Effector memory CD4-positive, alpha-beta T cell (primary cell): ENCODE data around the gene STX8.
"Not testable (repeated sequence)": the region's sequence is repeated elsewhere in the genome, so short reads cannot be mapped to it uniquely, and the experiment has no call there.

Experiments
- DNase-seq, 3 donors: peaks; one replicate each; pipeline ENCODE4 v3.0.0-alpha.2; 2020
- H3K27ac ChIP-seq: 2 replicates; pipeline ENCODE4 v1.7.0; 2013; ENCODE audit warnings: mild to moderate bottlenecking, low read length, moderate library complexity; ENCODE audit not compliant: insufficient read depth, poor library complexity, severe bottlenecking
- H3K27me3 ChIP-seq: replicated peaks from 2 replicates; pipeline ENCODE4 v1.7.0; 2013; ENCODE audit warnings: mild to moderate bottlenecking, low read length; ENCODE audit not compliant: insufficient read depth, control insufficient read depth, poor library complexity, severe bottlenecking
- H3K36me3 ChIP-seq: 2 replicates; pipeline ENCODE4 v1.7.0; 2013; ENCODE audit warnings: mild to moderate bottlenecking, low read length, moderate library complexity; ENCODE audit not compliant: control insufficient read depth, insufficient read depth
- H3K4me1 ChIP-seq: 2 replicates; pipeline ENCODE4 v1.7.0; 2013; ENCODE audit warnings: low read length, mild to moderate bottlenecking; ENCODE audit not compliant: control insufficient read depth, insufficient read depth, poor library complexity, severe bottlenecking
- H3K4me3 ChIP-seq: 2 replicates; pipeline ENCODE4 v1.7.0; 2013; ENCODE audit warnings: low read length, low read depth, mild to moderate bottlenecking; ENCODE audit not compliant: insufficient read depth, poor library complexity, severe bottlenecking
- H3K9me3 ChIP-seq: 2 replicates; pipeline ENCODE4 v1.7.0; 2013; ENCODE audit warnings: mild to moderate bottlenecking, low read length, moderate library complexity; ENCODE audit not compliant: control insufficient read depth

STX8 gene

DNA sequence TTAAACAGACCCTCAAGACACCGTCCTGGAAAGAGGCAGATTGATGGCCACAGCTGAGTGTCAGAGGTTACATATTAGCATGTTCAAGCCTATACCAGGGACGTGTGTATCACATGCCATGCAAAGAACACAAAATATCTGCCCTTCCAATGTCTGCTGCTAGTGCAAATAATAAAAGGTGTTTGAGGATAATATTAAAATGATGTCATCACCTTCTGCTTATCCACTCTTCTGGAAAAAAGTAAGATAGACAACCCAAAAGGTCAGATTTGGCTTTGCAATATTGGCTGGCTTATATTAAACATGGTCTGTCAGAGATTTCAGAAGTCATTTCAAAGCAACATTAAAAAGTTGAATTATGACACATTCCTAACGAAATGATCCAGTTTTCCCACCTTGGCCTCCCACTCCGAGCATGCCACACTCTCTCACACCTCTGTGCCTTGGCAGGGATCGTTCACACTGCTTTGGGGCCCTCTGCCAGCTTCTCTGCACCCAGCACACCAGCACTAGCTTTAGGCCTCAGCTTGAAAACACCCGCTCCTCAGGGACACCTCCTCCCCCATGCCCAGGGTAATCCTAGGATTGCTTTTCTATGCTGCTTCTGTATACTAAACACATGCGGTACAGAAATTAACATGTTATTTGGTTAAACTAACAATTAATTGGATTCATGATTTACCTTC is 306.1 kb downstream of the STX8 start:
- Histone ChIP-seq H3K36me3 (no peaks in the 10 kb centered on the region), H3K9me3 (no peaks in the 10 kb centered on the region), H3K4me1 (no peaks in the 10 kb centered on the region), H3K4me3 (no peak overlapping the region), H3K27me3 (no peaks in the 10 kb centered on the region), H3K27ac (no peak overlapping the region)
- DNase-seq = no peak

DNA sequence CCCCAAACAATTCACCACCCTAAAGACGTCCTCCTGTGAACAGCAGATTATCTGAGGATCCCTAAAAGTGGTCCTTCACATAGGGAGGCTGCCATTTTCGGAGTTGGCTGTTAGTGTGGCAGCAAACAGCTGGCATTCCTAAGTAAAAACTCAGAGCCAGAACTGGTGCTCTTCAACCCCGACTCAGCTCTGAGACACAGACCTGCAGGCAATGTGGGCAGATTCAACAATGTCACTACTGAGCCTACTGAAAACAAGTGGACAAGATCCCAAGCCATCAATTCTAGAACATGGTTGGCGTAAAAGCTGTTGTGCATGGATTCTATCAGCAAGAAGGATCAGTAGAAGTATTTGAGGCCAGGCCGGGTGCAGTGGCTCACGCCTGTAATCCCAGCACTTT is 307.1 kb downstream of the STX8 start:
- no peak overlapping the region for H3K27ac ChIP-seq
- no peaks in the 10 kb centered on the region for H3K9me3 ChIP-seq
- H3K36me3 ChIP-seq = no peaks in the 10 kb centered on the region
- no peaks in the 10 kb centered on the region for H3K4me1 ChIP-seq
- no peak for DNase-seq
- no peak overlapping the region for H3K4me3 ChIP-seq
- no peaks in the 10 kb centered on the region for H3K27me3 ChIP-seq

DNA sequence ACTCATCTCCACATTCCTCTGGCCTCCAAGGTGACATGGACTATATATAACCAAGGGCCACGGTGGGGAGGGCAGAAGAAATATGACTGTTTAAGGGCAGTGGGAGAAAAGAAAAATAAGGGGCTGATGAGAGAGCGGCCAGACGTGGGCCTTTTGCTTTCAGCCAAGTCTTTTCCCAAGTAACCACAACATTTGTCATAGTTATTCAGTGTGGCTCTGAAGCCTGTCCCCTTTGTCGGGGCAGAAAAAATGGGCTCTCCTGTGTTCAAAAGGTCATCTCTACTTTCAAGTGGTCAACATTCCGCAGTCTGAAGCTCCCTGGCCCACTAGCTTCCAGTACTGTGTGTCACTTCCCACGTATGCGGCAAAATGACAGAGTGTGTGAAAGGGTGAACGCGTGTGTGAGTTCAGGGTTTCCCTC is 308.9 kb downstream of the STX8 start:
- DNase-seq = no peak

DNA sequence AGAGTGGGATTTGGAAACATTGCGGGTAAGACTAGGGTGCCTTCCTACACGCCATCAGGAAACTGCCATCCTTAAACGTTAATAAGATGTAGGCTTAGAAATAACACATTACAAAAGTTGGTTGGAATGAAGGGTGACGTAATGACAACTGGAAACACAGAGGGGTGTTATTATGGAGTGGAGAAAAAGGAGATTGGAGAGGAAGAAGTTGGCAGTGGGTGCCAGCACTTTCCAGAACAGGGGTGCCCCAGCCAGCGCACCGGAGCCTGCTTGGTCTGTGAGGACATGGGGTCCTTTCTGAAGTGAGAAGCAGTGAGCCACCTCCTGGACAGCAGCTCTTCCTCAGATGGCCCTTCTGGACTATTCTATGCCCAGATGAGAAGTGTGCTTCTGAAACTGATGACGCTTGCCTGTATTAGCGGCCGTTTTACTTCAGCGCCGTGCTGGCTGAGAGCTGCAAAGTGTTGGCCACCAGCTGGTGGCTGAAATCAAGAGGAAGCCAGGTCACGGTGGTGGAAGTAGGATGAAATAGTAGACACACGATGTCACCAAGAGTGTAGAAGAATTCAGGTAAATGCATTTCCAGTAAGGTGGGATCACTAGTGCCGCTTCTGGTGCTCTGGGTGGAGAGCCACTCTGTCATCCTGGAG is 309.5 kb downstream of the STX8 start:
- Histone ChIP-seq H3K27me3 (no peaks in the 10 kb centered on the region), H3K4me3 (no peak overlapping the region), H3K9me3 (no peaks in the 10 kb centered on the region), H3K27ac (no peak overlapping the region), H3K36me3 (no peaks in the 10 kb centered on the region), H3K4me1 (no peaks in the 10 kb centered on the region)
- DNase-seq = no peak

More for the DNA sequence above, 308.9 kb downstream of the STX8 start:
- no peak overlapping the region for H3K27ac ChIP-seq
- H3K9me3 ChIP-seq = no peaks in the 10 kb centered on the region
- H3K36me3 ChIP-seq = no peaks in the 10 kb centered on the region
- H3K4me1 ChIP-seq = no peaks in the 10 kb centered on the region
- H3K27me3 ChIP-seq = no peaks in the 10 kb centered on the region
- H3K4me3 ChIP-seq = no peak overlapping the region

DNA sequence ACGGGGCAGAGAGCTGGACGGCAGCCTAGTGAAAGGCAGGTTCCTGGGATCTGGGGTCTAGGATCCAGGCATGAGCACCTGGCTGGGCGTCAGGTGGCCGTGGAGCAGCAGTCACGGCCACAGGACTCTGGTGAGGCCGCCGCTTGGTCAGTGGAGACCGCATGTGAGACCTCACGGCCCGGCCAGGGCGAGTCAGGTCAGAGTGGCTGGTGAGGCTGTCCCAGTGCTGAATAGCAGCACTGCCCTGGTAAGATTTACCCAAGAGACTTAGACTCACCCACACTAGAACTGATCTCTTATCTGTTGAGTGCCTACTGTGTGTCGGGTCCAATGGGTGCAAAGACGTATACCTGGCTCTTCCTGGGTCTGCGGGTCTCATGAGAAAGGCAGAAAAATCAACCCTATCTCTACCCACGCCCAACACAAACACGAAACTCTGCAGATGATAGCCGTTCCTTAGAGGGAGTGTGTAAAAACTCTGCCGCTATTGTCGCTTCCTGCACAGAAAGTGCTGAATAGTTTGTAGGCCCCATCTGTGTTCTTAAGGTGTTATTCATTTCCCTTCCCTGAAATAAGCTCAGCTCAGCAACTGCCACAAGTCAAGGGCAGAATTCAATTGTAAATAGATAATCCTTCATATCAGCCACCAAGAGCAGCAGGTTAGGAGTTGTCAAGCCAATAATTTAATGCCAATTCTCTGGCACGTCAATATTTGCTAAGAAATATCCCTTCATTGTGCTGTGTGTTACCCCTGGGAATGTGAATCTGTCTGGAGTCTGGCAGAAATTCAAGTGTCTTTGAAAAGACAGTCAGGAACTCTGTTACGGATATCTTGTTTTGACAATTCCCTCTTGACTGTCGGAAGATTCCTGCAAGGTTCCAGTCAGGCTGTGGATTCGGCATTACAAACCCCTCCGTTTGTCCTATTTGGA is 314.3 kb downstream of the STX8 start:
- Histone ChIP-seq H3K27me3 (no peaks in the 10 kb centered on the region), H3K9me3 (no peaks in the 10 kb centered on the region), H3K36me3 (no peaks in the 10 kb centered on the region), H3K4me3 (no peak overlapping the region), H3K27ac (no peak overlapping the region), H3K4me1 (no peaks in the 10 kb centered on the region)
- no peak for DNase-seq

DNA sequence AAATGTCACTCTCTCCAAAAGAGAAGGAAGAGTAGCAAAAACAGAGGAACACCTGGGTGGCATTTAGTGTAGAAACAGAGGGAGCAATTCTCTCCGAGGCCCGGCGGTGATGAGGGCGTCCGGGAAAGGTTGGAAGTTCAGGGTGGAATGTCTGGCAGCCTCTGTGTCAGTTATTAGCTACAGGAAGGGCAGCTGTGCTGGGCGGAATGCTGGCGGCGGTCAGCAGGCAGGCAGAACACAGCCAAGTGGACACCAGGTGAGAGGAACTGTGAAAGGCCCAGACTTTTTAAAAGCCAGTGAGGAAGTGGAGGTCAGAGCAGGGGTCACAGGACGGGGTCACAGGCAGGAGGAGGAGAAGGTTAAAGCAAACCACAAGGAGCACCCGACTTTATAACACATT is 316.2 kb downstream of the STX8 start:
- no peaks in the 10 kb centered on the region for H3K36me3 ChIP-seq
- H3K4me3 ChIP-seq = no peak overlapping the region
- H3K9me3 ChIP-seq = no peaks in the 10 kb centered on the region
- H3K27ac ChIP-seq = no peak overlapping the region
- H3K4me1 ChIP-seq = no peaks in the 10 kb centered on the region
- no peaks in the 10 kb centered on the region for H3K27me3 ChIP-seq
- no peak for DNase-seq

DNA sequence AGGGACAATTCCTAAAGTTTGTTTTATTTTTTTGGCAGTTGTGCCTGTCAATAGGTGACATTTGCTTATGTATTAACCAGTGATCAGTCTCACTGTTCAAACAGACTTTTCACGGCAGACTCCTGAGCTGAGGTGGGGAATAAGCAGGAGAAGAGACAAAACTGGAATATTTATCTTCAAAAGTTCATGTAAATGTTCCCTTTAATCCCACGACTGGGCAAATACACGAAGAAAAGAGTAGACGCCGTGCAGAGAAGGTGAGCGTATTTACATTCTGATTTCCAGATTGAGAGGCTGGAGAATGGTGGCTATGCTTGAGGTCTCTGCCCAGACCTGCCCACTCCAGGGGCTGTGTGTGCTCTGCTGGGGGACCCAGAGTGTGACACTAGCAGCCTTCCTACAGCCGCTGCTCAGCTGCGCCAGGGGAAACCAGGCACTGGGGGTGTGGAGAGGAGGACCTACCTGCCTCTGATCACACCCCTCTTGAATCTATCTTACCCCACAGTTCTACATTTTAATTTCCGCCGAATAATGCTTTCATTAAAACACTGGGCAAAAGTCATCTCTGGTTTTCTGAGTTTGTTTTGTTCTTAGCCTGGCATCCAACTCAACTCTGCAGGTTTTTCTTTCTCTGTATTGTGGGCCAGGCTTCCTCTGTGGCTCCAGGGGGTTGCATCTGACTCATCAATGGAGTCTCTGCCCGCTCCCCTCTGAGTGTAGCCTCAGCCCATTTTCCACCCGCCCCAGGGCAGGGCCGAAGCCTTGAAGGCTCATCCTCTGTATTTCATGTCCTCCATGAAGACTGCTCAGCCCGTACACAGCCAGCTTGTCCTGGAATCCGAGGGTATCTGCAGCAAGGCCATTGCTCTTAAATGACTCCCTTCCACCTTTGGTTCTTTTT is 317.3 kb downstream of the STX8 start:
- Histone ChIP-seq H3K36me3 (no peaks in the 10 kb centered on the region), H3K27me3 (no peaks in the 10 kb centered on the region), H3K9me3 (no peaks in the 10 kb centered on the region), H3K27ac (no peak overlapping the region), H3K4me3 (no peak overlapping the region), H3K4me1 (no peaks in the 10 kb centered on the region)
- DNase-seq = no peak

DNA sequence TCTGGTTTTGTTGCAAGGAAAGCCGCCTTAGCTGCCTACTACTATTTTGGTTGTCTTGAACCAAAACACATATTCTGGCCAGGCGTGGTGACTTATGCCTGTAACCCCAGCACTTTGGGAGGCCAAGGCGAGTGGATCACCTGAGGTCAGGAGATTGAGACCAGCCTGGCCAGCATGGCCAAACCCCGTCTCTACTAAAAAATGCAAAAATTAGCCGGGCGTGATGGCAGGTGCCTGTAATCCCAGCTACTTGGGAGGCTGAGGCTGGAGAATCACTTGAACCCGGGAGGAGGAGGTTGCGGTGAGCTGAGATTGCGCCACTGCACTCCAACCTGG is 318.0 kb downstream of the STX8 start:
- H3K27me3 ChIP-seq, H3K27ac ChIP-seq, H3K4me3 ChIP-seq, H3K9me3 ChIP-seq, H3K36me3 ChIP-seq, DNase-seq, H3K4me1 ChIP-seq: not testable (repeated sequence)

DNA sequence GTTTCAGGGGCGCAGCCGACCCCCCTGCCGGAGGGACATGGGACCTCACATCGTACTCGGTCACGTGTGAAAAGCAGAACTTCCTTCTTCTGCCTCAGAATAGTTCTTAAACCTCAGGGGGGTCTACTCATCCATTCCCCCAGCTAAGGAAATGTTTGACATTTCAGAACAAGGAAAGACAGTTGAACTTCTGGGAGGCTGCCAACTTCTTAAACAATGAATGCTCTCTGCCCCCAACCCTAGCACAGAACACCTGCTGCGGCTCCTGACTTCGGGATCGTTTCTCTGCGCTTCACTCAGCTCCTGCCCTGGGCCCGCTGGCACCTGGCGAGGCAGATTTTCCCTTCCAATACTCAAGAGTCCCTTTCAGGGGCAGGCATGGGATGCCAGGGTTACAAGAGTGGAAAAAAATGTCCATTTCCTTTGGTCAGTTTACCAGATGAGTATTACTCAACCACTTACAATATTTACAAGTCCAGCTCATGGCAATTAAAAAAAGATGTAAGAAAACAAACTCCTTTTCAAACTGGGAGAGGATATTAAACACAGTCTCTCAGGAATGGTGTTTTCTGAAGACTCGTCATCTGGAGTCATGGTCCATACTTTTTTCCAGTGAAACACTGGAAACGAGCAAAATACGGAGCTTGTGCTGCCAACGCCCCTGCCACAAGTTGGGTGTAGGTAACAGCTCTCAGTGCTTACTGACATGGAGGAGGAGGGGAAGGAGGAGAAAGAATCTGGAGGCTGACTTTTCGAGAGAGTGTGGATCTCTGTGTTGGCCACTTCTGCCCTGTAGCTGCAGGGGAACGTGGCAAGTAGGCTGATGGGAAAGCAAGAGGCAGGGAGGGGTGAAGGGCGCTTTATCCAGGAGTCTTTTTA is 318.6 kb downstream of the STX8 start:
- H3K4me1 ChIP-seq = peaks cover 3% of the 10 kb centered on the region
- no peak overlapping the region for H3K27ac ChIP-seq

More for the DNA sequence above, 318.6 kb downstream of the STX8 start:
- no peaks in the 10 kb centered on the region for H3K9me3 ChIP-seq
- DNase-seq = no peak
- no peaks in the 10 kb centered on the region for H3K36me3 ChIP-seq
- no peaks in the 10 kb centered on the region for H3K27me3 ChIP-seq
- H3K4me3 ChIP-seq = no peak overlapping the region
